ENCODE results near the gene SLC66A2.

The SLC66A2 gene

GRCh38 chr18:79921984-79922965 is 29.2 kb downstream of the SLC66A2 start:
- Histone ChIP-seq H3K36me3 (ENCODE audit: control insufficient read depth in 2 of 2, insufficient read depth in 2 of 2, low read length in 2 of 2) (peaks cover 15 to 30% of the 10 kb centered on the region in 2 donors), H3K4me1 (ENCODE audit: control insufficient read depth in 2 of 2, insufficient read depth in 2 of 2, low read length in 2 of 2) (no peaks in the 10 kb centered on the region), H3K4me3 (ENCODE audit: low read length in 2 of 2) (no peak overlapping the region), H3K27me3 (ENCODE audit: control insufficient read depth in 2 of 2, insufficient read depth in 2 of 2, low read length in 2 of 2) (no peaks in the 10 kb centered on the region), H3K9ac (ENCODE audit: low read depth in 1 of 2, low read length in 2 of 2) (no peak overlapping the region), H3K27ac (ENCODE audit: low read depth in 2 of 2, low read length in 2 of 2) (no peak overlapping the region), H3K9me3 (ENCODE audit: control insufficient read depth in 2 of 2, low read length in 2 of 2) (no peaks in the 10 kb centered on the region)

GRCh38 chr18:79919089-79919488 is 32.4 kb downstream of the SLC66A2 start:
- peaks cover 34 to 36% of the 10 kb centered on the region in 2 donors for H3K36me3 ChIP-seq (ENCODE audit: control insufficient read depth in 2 of 2, insufficient read depth in 2 of 2, low read length in 2 of 2)
- no peak overlapping the region for H3K27ac ChIP-seq (ENCODE audit: low read depth in 2 of 2, low read length in 2 of 2)
- H3K9ac ChIP-seq (ENCODE audit: low read depth in 1 of 2, low read length in 2 of 2) = no peak overlapping the region
- H3K4me1 ChIP-seq (ENCODE audit: control insufficient read depth in 2 of 2, insufficient read depth in 2 of 2, low read length in 2 of 2) = no peaks in the 10 kb centered on the region
- H3K27me3 ChIP-seq (ENCODE audit: control insufficient read depth in 2 of 2, insufficient read depth in 2 of 2, low read length in 2 of 2) = no peaks in the 10 kb centered on the region
- no peak overlapping the region for H3K4me3 ChIP-seq (ENCODE audit: low read length in 2 of 2)
- no peaks in the 10 kb centered on the region for H3K9me3 ChIP-seq (ENCODE audit: control insufficient read depth in 2 of 2, low read length in 2 of 2)

GRCh38 chr18:79918615-79919011 is 32.8 kb downstream of the SLC66A2 start:
- H3K9ac ChIP-seq (ENCODE audit: low read depth in 1 of 2, low read length in 2 of 2) = no peak overlapping the region
- no peaks in the 10 kb centered on the region for H3K27me3 ChIP-seq (ENCODE audit: control insufficient read depth in 2 of 2, insufficient read depth in 2 of 2, low read length in 2 of 2)
- peaks cover 34 to 35% of the 10 kb centered on the region in 2 donors for H3K36me3 ChIP-seq (ENCODE audit: control insufficient read depth in 2 of 2, insufficient read depth in 2 of 2, low read length in 2 of 2)
- no peak overlapping the region for H3K4me3 ChIP-seq (ENCODE audit: low read length in 2 of 2)
- H3K27ac ChIP-seq (ENCODE audit: low read depth in 2 of 2, low read length in 2 of 2) = no peak overlapping the region
- no peaks in the 10 kb centered on the region for H3K4me1 ChIP-seq (ENCODE audit: control insufficient read depth in 2 of 2, insufficient read depth in 2 of 2, low read length in 2 of 2)
- no peaks in the 10 kb centered on the region for H3K9me3 ChIP-seq (ENCODE audit: control insufficient read depth in 2 of 2, low read length in 2 of 2)

GRCh38 chr18:79917853-79918614 is 33.4 kb downstream of the SLC66A2 start:
- Histone ChIP-seq H3K27ac (ENCODE audit: low read depth in 2 of 2, low read length in 2 of 2) (no peak overlapping the region), H3K9ac (ENCODE audit: low read depth in 1 of 2, low read length in 2 of 2) (no peak overlapping the region), H3K4me3 (ENCODE audit: low read length in 2 of 2) (no peak overlapping the region), H3K27me3 (ENCODE audit: control insufficient read depth in 2 of 2, insufficient read depth in 2 of 2, low read length in 2 of 2) (no peaks in the 10 kb centered on the region), H3K9me3 (ENCODE audit: control insufficient read depth in 2 of 2, low read length in 2 of 2) (no peaks in the 10 kb centered on the region), H3K36me3 (ENCODE audit: control insufficient read depth in 2 of 2, insufficient read depth in 2 of 2, low read length in 2 of 2) (peaks cover 32 to 40% of the 10 kb centered on the region in 2 donors), H3K4me1 (ENCODE audit: control insufficient read depth in 2 of 2, insufficient read depth in 2 of 2, low read length in 2 of 2) (no peaks in the 10 kb centered on the region)

GRCh38 chr18:79917169-79917852 is 34.1 kb downstream of the SLC66A2 start:
- H3K9me3 ChIP-seq (ENCODE audit: control insufficient read depth in 2 of 2, low read length in 2 of 2) = no peaks in the 10 kb centered on the region
- peaks cover 35 to 47% of the 10 kb centered on the region in 2 donors for H3K36me3 ChIP-seq (ENCODE audit: control insufficient read depth in 2 of 2, insufficient read depth in 2 of 2, low read length in 2 of 2)

GRCh38 chr18:79916546-79917168 is 34.8 kb downstream of the SLC66A2 start:
- no peaks in the 10 kb centered on the region for H3K4me1 ChIP-seq (ENCODE audit: control insufficient read depth in 2 of 2, insufficient read depth in 2 of 2, low read length in 2 of 2)
- H3K9ac ChIP-seq (ENCODE audit: low read depth in 1 of 2, low read length in 2 of 2) = no peak overlapping the region
- H3K27ac ChIP-seq (ENCODE audit: low read depth in 2 of 2, low read length in 2 of 2) = no peak overlapping the region
- no peak overlapping the region for H3K4me3 ChIP-seq (ENCODE audit: low read length in 2 of 2)
- peaks cover 33 to 46% of the 10 kb centered on the region in 2 donors for H3K36me3 ChIP-seq (ENCODE audit: control insufficient read depth in 2 of 2, insufficient read depth in 2 of 2, low read length in 2 of 2)
- H3K27me3 ChIP-seq (ENCODE audit: control insufficient read depth in 2 of 2, insufficient read depth in 2 of 2, low read length in 2 of 2) = no peaks in the 10 kb centered on the region
- H3K9me3 ChIP-seq (ENCODE audit: control insufficient read depth in 2 of 2, low read length in 2 of 2) = no peaks in the 10 kb centered on the region

More at GRCh38 chr18:79917169-79917852, 34.1 kb downstream of the SLC66A2 start:
- no peak overlapping the region for H3K9ac ChIP-seq (ENCODE audit: low read depth in 1 of 2, low read length in 2 of 2)
- H3K4me3 ChIP-seq (ENCODE audit: low read length in 2 of 2) = no peak overlapping the region
- H3K27ac ChIP-seq (ENCODE audit: low read depth in 2 of 2, low read length in 2 of 2) = no peak overlapping the region
- no peaks in the 10 kb centered on the region for H3K27me3 ChIP-seq (ENCODE audit: control insufficient read depth in 2 of 2, insufficient read depth in 2 of 2, low read length in 2 of 2)
- H3K4me1 ChIP-seq (ENCODE audit: control insufficient read depth in 2 of 2, insufficient read depth in 2 of 2, low read length in 2 of 2) = no peaks in the 10 kb centered on the region

GRCh38 chr18:79916128-79916494 is 35.3 kb downstream of the SLC66A2 start:
- Histone ChIP-seq H3K36me3 (ENCODE audit: control insufficient read depth in 2 of 2, insufficient read depth in 2 of 2, low read length in 2 of 2) (peaks cover 33 to 46% of the 10 kb centered on the region in 2 donors), H3K9me3 (ENCODE audit: control insufficient read depth in 2 of 2, low read length in 2 of 2) (no peaks in the 10 kb centered on the region), H3K27ac (ENCODE audit: low read depth in 2 of 2, low read length in 2 of 2) (no peak overlapping the region), H3K9ac (ENCODE audit: low read depth in 1 of 2, low read length in 2 of 2) (no peak overlapping the region), H3K4me1 (ENCODE audit: control insufficient read depth in 2 of 2, insufficient read depth in 2 of 2, low read length in 2 of 2) (no peaks in the 10 kb centered on the region), H3K4me3 (ENCODE audit: low read length in 2 of 2) (no peak overlapping the region), H3K27me3 (ENCODE audit: control insufficient read depth in 2 of 2, insufficient read depth in 2 of 2, low read length in 2 of 2) (no peaks in the 10 kb centered on the region)

GRCh38 chr18:79915161-79916127 is 36.0 kb downstream of the SLC66A2 start:
- H3K9me3 ChIP-seq (ENCODE audit: control insufficient read depth in 2 of 2, low read length in 2 of 2) = no peaks in the 10 kb centered on the region
- no peak overlapping the region for H3K9ac ChIP-seq (ENCODE audit: low read depth in 1 of 2, low read length in 2 of 2)
- no peak overlapping the region for H3K4me3 ChIP-seq (ENCODE audit: low read length in 2 of 2)
- H3K27ac ChIP-seq (ENCODE audit: low read depth in 2 of 2, low read length in 2 of 2) = no peak overlapping the region
- no peaks in the 10 kb centered on the region for H3K4me1 ChIP-seq (ENCODE audit: control insufficient read depth in 2 of 2, insufficient read depth in 2 of 2, low read length in 2 of 2)
- H3K27me3 ChIP-seq (ENCODE audit: control insufficient read depth in 2 of 2, insufficient read depth in 2 of 2, low read length in 2 of 2) = no peaks in the 10 kb centered on the region
- H3K36me3 ChIP-seq (ENCODE audit: control insufficient read depth in 2 of 2, insufficient read depth in 2 of 2, low read length in 2 of 2) = peaks cover 37 to 49% of the 10 kb centered on the region in 2 donors

All from mucosa of rectum (tissue), 2 donors.